ENCODE data around the gene PLXDC2. TPM values are rescaled to one million over a fixed set of nuclear protein-coding genes. Genes with fewer than 3 reads are reported as not detected.

PLXDC2 gene
- total RNA-seq, 1 donor from 2014 or later: 1.3 TPM

- Histone ChIP-seq H3K36me3 (ENCODE audit: control insufficient read depth, insufficient read depth, low read length) (no peaks in the 10 kb centered on the region), H3K27me3 (ENCODE audit: control insufficient read depth, insufficient read depth, low read length) (no peaks in the 10 kb centered on the region), H3K4me3 (ENCODE audit: low read depth, low read length) (no peak overlapping the region)
- TF ChIP-seq CTCF (IDR thresholded peaks at IDR 0.05; ENCODE audit: insufficient read depth, low read length, severe bottlenecking): no peak
- no peak for DNase-seq (ENCODE audit: low read depth)
- no peak for FAIRE-seq
These were observed 117.5 kb downstream of the PLXDC2 start for GRCh38 chr10:19933772-19934171.

- Histone ChIP-seq H3K27me3 (ENCODE audit: control insufficient read depth, insufficient read depth, low read length) (no peaks in the 10 kb centered on the region), H3K4me3 (ENCODE audit: low read depth, low read length) (no peak overlapping the region), H3K36me3 (ENCODE audit: control insufficient read depth, insufficient read depth, low read length) (no peaks in the 10 kb centered on the region)
- TF ChIP-seq CTCF (IDR thresholded peaks at IDR 0.05; ENCODE audit: insufficient read depth, low read length, severe bottlenecking): no peak
- no peak for DNase-seq (ENCODE audit: low read depth)
- FAIRE-seq: no peak
These were observed 118.9 kb downstream of the PLXDC2 start for GRCh38 chr10:19935176-19935575.

DNA sequence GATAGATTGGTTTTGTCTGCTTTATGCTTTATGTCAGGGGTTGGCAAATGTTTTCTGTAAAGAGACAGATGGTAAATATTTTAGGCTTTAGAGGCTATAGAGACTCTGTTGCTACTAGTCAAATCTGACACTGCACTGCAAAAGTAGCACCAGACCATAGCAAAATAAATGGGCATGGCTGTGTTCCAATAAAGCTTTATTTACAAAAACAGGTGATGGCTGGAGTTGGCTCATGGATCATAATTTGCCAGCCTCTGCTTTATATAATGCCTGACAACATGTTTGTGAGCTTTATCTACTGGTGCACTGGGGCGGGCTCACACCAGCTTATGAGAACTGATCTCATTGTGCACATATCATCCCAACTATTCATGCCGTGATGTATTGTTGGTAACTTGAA, 120.1 kb downstream of the PLXDC2 start:
- DNase-seq (ENCODE audit: low read depth) (no peak), FAIRE-seq (no peak)
- H3K4me3 ChIP-seq (ENCODE audit: low read depth, low read length): no peak overlapping the region
- no peak for TF ChIP-seq CTCF (IDR thresholded peaks at IDR 0.05; ENCODE audit: insufficient read depth, low read length, severe bottlenecking)
- no peaks in the 10 kb centered on the region for H3K27me3 ChIP-seq (ENCODE audit: control insufficient read depth, insufficient read depth, low read length)
- no peaks in the 10 kb centered on the region for H3K36me3 ChIP-seq (ENCODE audit: control insufficient read depth, insufficient read depth, low read length)

GRCh38 chr10:19937989-19938388, 121.8 kb downstream of the PLXDC2 start:
- FAIRE-seq (no peak), DNase-seq (ENCODE audit: low read depth) (no peak)
- no peak for TF ChIP-seq CTCF (IDR thresholded peaks at IDR 0.05; ENCODE audit: insufficient read depth, low read length, severe bottlenecking)
- Histone ChIP-seq H3K36me3 (ENCODE audit: control insufficient read depth, insufficient read depth, low read length) (no peaks in the 10 kb centered on the region), H3K4me3 (ENCODE audit: low read depth, low read length) (no peak overlapping the region), H3K27me3 (ENCODE audit: control insufficient read depth, insufficient read depth, low read length) (no peaks in the 10 kb centered on the region)

DNA sequence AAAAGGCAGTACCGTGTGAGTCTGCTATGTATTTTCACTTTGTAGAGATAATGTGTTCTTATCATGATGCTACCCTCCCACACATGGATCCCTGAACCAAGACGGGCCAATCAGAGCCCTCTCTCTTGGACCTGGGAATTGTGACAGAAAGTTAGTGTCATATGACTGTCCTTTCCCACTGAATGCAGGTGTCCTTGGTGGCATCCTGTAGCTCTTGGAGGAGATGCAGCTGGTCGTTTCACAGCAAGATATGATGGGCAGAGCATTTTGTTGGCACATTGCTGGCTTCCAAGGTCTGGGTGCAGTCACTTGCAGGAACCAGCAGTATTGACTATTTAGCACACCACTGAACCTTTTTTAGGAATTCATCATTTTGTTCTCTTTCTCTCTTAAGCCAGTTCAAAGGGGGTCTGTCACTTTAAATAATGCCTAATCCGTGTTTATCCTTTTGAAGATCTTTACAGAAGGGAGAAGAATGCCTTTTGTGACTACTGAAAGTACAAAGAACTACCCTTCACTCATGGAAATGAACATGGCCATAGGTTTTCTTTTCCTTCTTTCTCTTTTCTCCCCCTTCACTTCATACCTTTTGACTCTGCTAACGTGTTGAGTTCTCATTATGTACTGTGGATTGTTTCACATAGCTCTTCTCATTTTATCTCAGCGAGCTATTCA, 125.1 kb downstream of the PLXDC2 start:
- Histone ChIP-seq H3K4me3 (ENCODE audit: low read depth, low read length) (no peak overlapping the region), H3K27me3 (ENCODE audit: control insufficient read depth, insufficient read depth, low read length) (no peaks in the 10 kb centered on the region), H3K36me3 (ENCODE audit: control insufficient read depth, insufficient read depth, low read length) (no peaks in the 10 kb centered on the region)
- TF ChIP-seq CTCF (IDR thresholded peaks at IDR 0.05; ENCODE audit: insufficient read depth, low read length, severe bottlenecking): no peak
- FAIRE-seq (no peak), DNase-seq (ENCODE audit: low read depth) (no peak)
